H9 (cell line): Measurements from ENCODE around the gene TMEM179B. TPM values are rescaled to one million over a fixed set of nuclear protein-coding genes. Genes with fewer than 3 reads are reported as not detected.

ENCODE experiments used
- DNase-seq: peaks from one replicate; pipeline ENCODE4 v3.0.0-alpha.2; 2017
- H2AFZ ChIP-seq: one replicate; pipeline ENCODE4 v1.6.1; 2013; ENCODE audit warnings: mild to moderate bottlenecking, low read length, control low read depth, moderate library complexity
- H2AK5ac ChIP-seq: 2 replicates; pipeline ENCODE4 v1.6.1; 2013; ENCODE audit warnings: low read length, control low read depth, mixed read lengths; ENCODE audit not compliant: insufficient read length
- H2BK120ac ChIP-seq: one replicate; pipeline ENCODE4 v1.6.1; 2013; ENCODE audit warnings: low read depth, mild to moderate bottlenecking, low read length, control low read depth, inconsistent platforms; ENCODE audit not compliant: poor library complexity, severe bottlenecking
- H2BK12ac ChIP-seq: 2 replicates; pipeline ENCODE4 v1.6.1; 2013; ENCODE audit warnings: low read length, control low read depth, mixed read lengths, low read depth; ENCODE audit not compliant: insufficient read length
- H2BK15ac ChIP-seq: 2 replicates; pipeline ENCODE4 v1.6.1; 2013; ENCODE audit warnings: low read depth, low read length, control low read depth
- H2BK20ac ChIP-seq: one replicate; pipeline ENCODE4 v1.6.1; 2013; ENCODE audit warnings: low read depth, mild to moderate bottlenecking, low read length, control low read depth, inconsistent platforms; ENCODE audit not compliant: poor library complexity, severe bottlenecking
- H2BK5ac ChIP-seq: 2 replicates; pipeline ENCODE4 v1.6.1; 2013; ENCODE audit warnings: low read length, control low read depth, mixed read lengths; ENCODE audit not compliant: insufficient read length
- H3K14ac ChIP-seq: 2 replicates; pipeline ENCODE4 v1.6.1; 2013; ENCODE audit warnings: low read length, control low read depth; ENCODE audit not compliant: insufficient read depth
- H3K18ac ChIP-seq: 2 replicates; pipeline ENCODE4 v1.6.1; 2013; ENCODE audit warnings: low read depth, mild to moderate bottlenecking, mixed read lengths, low read length, control low read depth; ENCODE audit not compliant: insufficient read length
- H3K23ac ChIP-seq: 2 replicates; pipeline ENCODE4 v1.6.1; 2013; ENCODE audit warnings: low read length, control low read depth, mixed read lengths, low read depth; ENCODE audit not compliant: insufficient read length
- H3K23me2 ChIP-seq: 2 replicates; pipeline ENCODE4 v1.6.1; 2013; ENCODE audit warnings: low read depth, mild to moderate bottlenecking, mixed read lengths, low read length, control low read depth; ENCODE audit not compliant: insufficient read length, poor library complexity, severe bottlenecking
- H3K27ac ChIP-seq: 2 replicates; pipeline ENCODE4 v1.5.1; 2013; ENCODE audit warnings: low read length, control low read depth, mixed read lengths, low read depth; ENCODE audit not compliant: insufficient read length
- H3K27me3 ChIP-seq: 2 replicates; pipeline ENCODE4 v1.6.1; 2013; ENCODE audit warnings: low read length, control low read depth, inconsistent platforms; ENCODE audit not compliant: insufficient read depth
- H3K4ac ChIP-seq: 2 replicates; pipeline ENCODE4 v1.6.1; 2013; ENCODE audit warnings: low read depth, mild to moderate bottlenecking, control low read depth, inconsistent platforms, low read length, moderate library complexity
- H3K4me1 ChIP-seq: 2 replicates; pipeline ENCODE4 v1.6.1; 2013; ENCODE audit warnings: low read length, control low read depth, inconsistent platforms; ENCODE audit not compliant: insufficient read depth
- H3K4me2 ChIP-seq: 2 replicates; pipeline ENCODE4 v1.6.1; 2013; ENCODE audit warnings: low read length, control low read depth, mixed read lengths; ENCODE audit not compliant: insufficient read length, insufficient read depth
- H3K56ac ChIP-seq: 2 replicates; pipeline ENCODE4 v1.6.1; 2013; ENCODE audit warnings: low read depth, mild to moderate bottlenecking, mixed read lengths, low read length, control low read depth; ENCODE audit not compliant: insufficient read length
- H3K79me1 ChIP-seq: 2 replicates; pipeline ENCODE4 v1.6.1; 2013; ENCODE audit warnings: low read depth, mild to moderate bottlenecking, moderate library complexity, low read length, control low read depth, inconsistent platforms; ENCODE audit not compliant: insufficient read depth, poor library complexity, severe bottlenecking
- H3K79me2 ChIP-seq: 2 replicates; pipeline ENCODE4 v1.6.1; 2013; ENCODE audit warnings: low read length, control low read depth, inconsistent platforms; ENCODE audit not compliant: insufficient read depth
- H3K9ac ChIP-seq: 2 replicates; pipeline ENCODE4 v1.6.1; 2013; ENCODE audit warnings: low read length, control low read depth, mixed read lengths; ENCODE audit not compliant: insufficient read length; ENCODE audit errors: extremely low read depth
- H3K9me3 ChIP-seq: one replicate; pipeline ENCODE4 v1.6.1; 2013; ENCODE audit warnings: low read depth, low read length, inconsistent platforms; ENCODE audit not compliant: control insufficient read depth
- H3T11ph ChIP-seq: one replicate; pipeline ENCODE4 v1.6.1; 2013; ENCODE audit warnings: mild to moderate bottlenecking, low read length, control low read depth, inconsistent platforms
- H4K20me1 ChIP-seq: one replicate; pipeline ENCODE4 v1.6.1; 2013; ENCODE audit not compliant: control insufficient read depth, insufficient read length, insufficient read depth
- H4K5ac ChIP-seq: 2 replicates; pipeline ENCODE4 v1.6.1; 2013; ENCODE audit warnings: low read depth, mild to moderate bottlenecking, mixed read lengths, low read length, control low read depth; ENCODE audit not compliant: insufficient read length
- H4K8ac ChIP-seq: replicated peaks from 2 replicates; pipeline ENCODE4 v1.6.1; 2013; ENCODE audit warnings: low read length, control low read depth, mixed read lengths, low read depth; ENCODE audit not compliant: insufficient read length
- H4K91ac ChIP-seq: 2 replicates; pipeline ENCODE4 v1.6.1; 2013; ENCODE audit warnings: low read depth, mild to moderate bottlenecking, moderate library complexity, mixed read lengths, low read length, control low read depth; ENCODE audit not compliant: insufficient read length
- H3K27ac Mint-ChIP-seq, 3 experiments: 2 replicates in 2 of 3; 3 replicates in 1 of 3; pipeline ENCODE4 v1.8.0; 2020 to 2021; ENCODE audit warnings: mixed read lengths in 3 of 3, mild to moderate bottlenecking in 1 of 3, moderate library complexity in 1 of 3
- H3K27me3 Mint-ChIP-seq: 2 replicates; pipeline ENCODE4 v1.8.0; 2021; ENCODE audit warnings: low read depth, mild to moderate bottlenecking, moderate library complexity, mixed read lengths
- H3K36me3 Mint-ChIP-seq, 3 experiments: 2 replicates in 2 of 3; 3 replicates in 1 of 3; pipeline ENCODE4 v1.8.0; 2020 to 2021; ENCODE audit warnings: low read depth in 3 of 3, mixed read lengths in 3 of 3; ENCODE audit not compliant: insufficient read depth in 1 of 3
- H3K4me1 Mint-ChIP-seq, 2 experiments: 2 replicates each; pipeline ENCODE4 v1.8.0; 2020; ENCODE audit warnings: mixed read lengths in 2 of 2
- H3K4me3 Mint-ChIP-seq, 2 experiments: 2 replicates in 1 of 2; 3 replicates in 1 of 2; pipeline ENCODE4 v1.8.0; 2020 to 2021; ENCODE audit warnings: mild to moderate bottlenecking in 2 of 2, mixed read lengths in 2 of 2, moderate library complexity in 1 of 2
- H3K9me3 Mint-ChIP-seq, 2 experiments: 2 replicates in 1 of 2; 3 replicates in 1 of 2; pipeline ENCODE4 v1.8.0; 2020; ENCODE audit warnings: mild to moderate bottlenecking in 2 of 2, mixed read lengths in 2 of 2, moderate library complexity in 1 of 2
- CTCF ChIP-seq: fragments of 200-600 bp; sonication (generic); conservative IDR thresholded peaks from 3 replicates; pipeline ENCODE4 v1.8.0; 2021; ENCODE audit warnings: antibody characterized with exemption, mild to moderate bottlenecking
- WGBS: extraction: QIAGEN DNeasy Blood & Tissue Kit; methylation state at CpG from one replicate; pipeline ENCODE4 v1.1.7; 2013; ENCODE audit warnings: missing lambda C conversion rate, low lambda C conversion rate, mixed read lengths; ENCODE audit not compliant: insufficient read length; ENCODE audit errors: extremely low coverage; 5-methylcytosine and 5-hydroxymethylcytosine counted together
- total RNA-seq: library from RNA; stranded (reverse); gene quantifications from 2 replicates; pipeline ENCODE4 v1.2.1, GENCODE V29; 2021

Gene TMEM179B
- total RNA-seq, 1 experiment from 2014 or later: 25.0 TPM

DNA sequence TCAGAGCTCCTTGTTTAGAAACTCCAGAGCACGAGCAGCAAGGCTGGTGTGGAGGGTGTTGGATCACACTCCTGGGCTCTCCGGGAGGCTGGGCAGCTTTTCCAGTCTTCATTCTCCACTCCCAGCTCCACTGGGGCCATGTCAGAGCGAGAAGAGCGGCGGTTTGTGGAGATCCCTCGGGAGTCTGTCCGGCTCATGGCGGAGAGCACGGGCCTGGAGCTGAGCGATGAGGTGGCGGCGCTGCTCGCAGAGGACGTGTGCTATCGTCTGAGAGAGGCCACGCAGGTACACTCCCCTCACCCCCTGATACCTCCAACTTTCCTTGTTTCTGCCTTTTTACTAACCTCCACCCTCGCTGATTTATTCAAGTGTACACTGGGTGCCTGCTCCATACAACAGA, 11.6 kb upstream of the TMEM179B start:
- no CpG with 5 or more reads among the region's 17 CpGs for WGBS

More for the DNA sequence above, 11.6 kb upstream of the TMEM179B start:
- Histone ChIP-seq H2BK120ac (no peak overlapping the region), H3K23ac (no peak overlapping the region), H3K4me2 (no peak overlapping the region), H2AK5ac (no peak overlapping the region), H2BK12ac (no peak overlapping the region), H3K23me2 (peaks cover 4% of the 10 kb centered on the region), H3K9me3 (no peaks in the 10 kb centered on the region), H3K4ac (no peak overlapping the region), H3K56ac (no peak overlapping the region), H3K14ac (no peak overlapping the region), H3K27me3 (no peaks in the 10 kb centered on the region), H2AFZ (no peak overlapping the region), H4K91ac (no peak overlapping the region), H4K8ac (no peak overlapping the region), H2BK5ac (no peak overlapping the region), H3K9ac (no peak overlapping the region), H3K79me1 (no peaks in the 10 kb centered on the region), H3K18ac (no peak overlapping the region), H3K4me1 (no peaks in the 10 kb centered on the region), H3K79me2 (peaks cover 3% of the 10 kb centered on the region; the same call in 1 of the 2 replicates), H4K5ac (no peak overlapping the region), H2BK15ac (no peak overlapping the region), H2BK20ac (no peak overlapping the region), H4K20me1 (no peaks in the 10 kb centered on the region), H3K27ac (no peak overlapping the region), H3T11ph (no peak overlapping the region)
- no peak for TF ChIP-seq CTCF
- Mint-ChIP-seq H3K36me3 (peaks cover 32 to 58% (median 52%) of the 10 kb centered on the region in 3 experiments), H3K9me3 (no peaks in the 10 kb centered on the region; a peak in 1 of 5 replicates), H3K27me3 (no peaks in the 10 kb centered on the region), H3K4me3 (no peak overlapping the region), H3K4me1 (peaks cover 4 to 7% of the 10 kb centered on the region in 2 experiments), H3K27ac (peak overlapping the region in 2 of 3 experiments; percentile 39 to 85; a peak in 3 of 7 replicates)
- no peak for DNase-seq
